ENCODE data around the gene MC1R.
"Not testable (repeated sequence)": the region's sequence is repeated elsewhere in the genome, so short reads cannot be mapped to it uniquely, and the experiment has no call there.

Gene MC1R

GRCh38 chr16:89964201-89964600 is 45.5 kb downstream of the MC1R start:
- DNase-seq: no peak

GRCh38 chr16:89965447-89966225 is 47.0 kb downstream of the MC1R start:
- no peak for DNase-seq

- no peak for DNase-seq
Observed at GRCh38 chr16:89966756-89967155, 48.1 kb downstream of the MC1R start.

GRCh38 chr16:89967436-89967835 is 48.8 kb downstream of the MC1R start:
- DNase-seq: not testable (repeated sequence)

GRCh38 chr16:89968074-89968473 is 49.4 kb downstream of the MC1R start:
- not testable (repeated sequence) for DNase-seq

- DNase-seq: no peak
Observed at GRCh38 chr16:89969741-89970410, 51.2 kb downstream of the MC1R start.
